ENCODE measurements around the gene GFPT2. TPM values are rescaled to one million over a fixed set of nuclear protein-coding genes. Genes with fewer than 3 reads are reported as not detected.

Gene GFPT2
- total and polyA plus RNA-seq, 9 of the 15 experiments (the other 6 are each of a cell fraction or from before 2014, with no cell fraction given): 0.07 to 0.14 (median 0.08) TPM; not detected in 6

DNA sequence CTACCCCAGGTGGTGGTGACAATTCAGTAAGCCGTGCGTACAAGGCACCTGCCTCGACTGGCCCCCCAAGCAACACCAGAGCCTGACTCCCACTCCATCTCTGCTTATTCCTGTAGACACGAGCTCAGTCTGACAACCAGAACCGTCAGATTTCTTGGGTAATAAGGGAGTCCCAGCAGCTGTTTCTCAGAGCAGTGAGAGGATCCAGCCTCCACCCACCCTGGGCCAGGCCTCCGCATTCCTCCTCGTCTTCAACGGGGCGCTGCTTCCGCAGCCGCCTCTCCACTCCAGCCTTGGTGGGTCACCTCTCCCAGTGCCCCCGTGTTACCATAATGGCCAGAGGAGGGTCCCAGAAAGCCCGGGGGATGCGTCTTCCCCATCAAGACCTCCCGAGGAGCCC is 27.7 kb upstream of the GFPT2 start (continued):
- TF ChIP-seq, protein P1, sequence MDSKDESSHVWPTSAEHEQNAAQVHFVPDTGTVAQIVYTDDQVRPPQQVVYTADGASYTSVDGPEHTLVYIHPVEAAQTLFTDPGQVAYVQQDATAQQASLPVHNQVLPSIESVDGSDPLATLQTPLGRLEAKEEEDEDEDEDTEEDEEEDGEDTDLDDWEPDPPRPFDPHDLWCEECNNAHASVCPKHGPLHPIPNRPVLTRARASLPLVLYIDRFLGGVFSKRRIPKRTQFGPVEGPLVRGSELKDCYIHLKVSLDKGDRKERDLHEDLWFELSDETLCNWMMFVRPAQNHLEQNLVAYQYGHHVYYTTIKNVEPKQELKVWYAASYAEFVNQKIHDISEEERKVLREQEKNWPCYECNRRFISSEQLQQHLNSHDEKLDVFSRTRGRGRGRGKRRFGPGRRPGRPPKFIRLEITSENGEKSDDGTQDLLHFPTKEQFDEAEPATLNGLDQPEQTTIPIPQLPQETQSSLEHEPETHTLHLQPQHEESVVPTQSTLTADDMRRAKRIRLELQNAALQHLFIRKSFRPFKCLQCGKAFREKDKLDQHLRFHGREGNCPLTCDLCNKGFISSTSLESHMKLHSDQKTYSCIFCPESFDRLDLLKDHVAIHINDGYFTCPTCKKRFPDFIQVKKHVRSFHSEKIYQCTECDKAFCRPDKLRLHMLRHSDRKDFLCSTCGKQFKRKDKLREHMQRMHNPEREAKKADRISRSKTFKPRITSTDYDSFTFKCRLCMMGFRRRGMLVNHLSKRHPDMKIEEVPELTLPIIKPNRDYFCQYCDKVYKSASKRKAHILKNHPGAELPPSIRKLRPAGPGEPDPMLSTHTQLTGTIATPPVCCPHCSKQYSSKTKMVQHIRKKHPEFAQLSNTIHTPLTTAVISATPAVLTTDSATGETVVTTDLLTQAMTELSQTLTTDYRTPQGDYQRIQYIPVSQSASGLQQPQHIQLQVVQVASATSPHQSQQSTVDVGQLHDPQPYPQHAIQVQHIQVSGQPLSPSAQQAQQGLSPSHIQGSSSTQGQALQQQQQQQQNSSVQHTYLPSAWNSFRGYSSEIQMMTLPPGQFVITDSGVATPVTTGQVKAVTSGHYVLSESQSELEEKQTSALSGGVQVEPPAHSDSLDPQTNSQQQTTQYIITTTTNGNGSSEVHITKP (IDR thresholded peaks at IDR 0.05; ENCODE audit: partially characterized antibody): no peak
- TF ChIP-seq ZNF263 (CRISPR knock-in tag; IDR thresholded peaks at IDR 0.05; ENCODE audit: borderline replicate concordance) (no peak), NFATC3 (IDR thresholded peaks at IDR 0.05) (no peak), ZNF124 (CRISPR knock-in tag; IDR thresholded peaks at IDR 0.05) (no peak), CLOCK (CRISPR knock-in tag; IDR thresholded peaks at IDR 0.05; ENCODE audit: borderline replicate concordance) (no peak), ZNF76 (CRISPR knock-in tag; IDR thresholded peaks at IDR 0.05; ENCODE audit: borderline replicate concordance) (no peak)

Measured in K562 (cell line).